HG03460 (cell line): ENCODE data around the gene RTL9.

Experiments used
- ATAC-seq: cut with Tn5 transposase; IDR thresholded peaks from one replicate; pipeline ENCODE4 v1.9.1; 2021; ENCODE audit not compliant: unreplicated experiment

Gene RTL9

GRCh38 chrX:110341189-110342035, 17.2 kb upstream of the RTL9 start:
- no peak for ATAC-seq

DNA sequence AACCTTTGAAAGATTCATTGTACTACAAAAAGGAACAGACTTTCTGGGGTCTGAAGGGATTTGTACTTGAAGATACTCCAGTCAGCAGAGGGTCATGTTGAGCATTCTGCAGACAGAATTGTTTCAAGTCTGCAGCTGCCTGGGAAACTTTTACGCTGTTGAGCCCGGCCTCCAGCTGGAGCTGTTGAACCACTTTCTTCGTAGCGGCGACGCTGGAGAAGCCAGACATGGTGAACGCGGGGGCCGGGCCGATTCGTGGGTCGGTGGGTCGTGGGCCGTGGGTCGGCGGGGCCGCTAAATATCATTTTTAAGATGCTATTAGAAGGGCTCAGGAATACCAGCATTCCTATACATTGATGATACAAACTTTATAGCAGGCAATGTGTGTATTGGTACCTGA, 12.0 kb upstream of the RTL9 start:
- no peak for ATAC-seq

- ATAC-seq: no peak
Observed at GRCh38 chrX:110359273-110359672, 625 bp downstream of the RTL9 start.

DNA sequence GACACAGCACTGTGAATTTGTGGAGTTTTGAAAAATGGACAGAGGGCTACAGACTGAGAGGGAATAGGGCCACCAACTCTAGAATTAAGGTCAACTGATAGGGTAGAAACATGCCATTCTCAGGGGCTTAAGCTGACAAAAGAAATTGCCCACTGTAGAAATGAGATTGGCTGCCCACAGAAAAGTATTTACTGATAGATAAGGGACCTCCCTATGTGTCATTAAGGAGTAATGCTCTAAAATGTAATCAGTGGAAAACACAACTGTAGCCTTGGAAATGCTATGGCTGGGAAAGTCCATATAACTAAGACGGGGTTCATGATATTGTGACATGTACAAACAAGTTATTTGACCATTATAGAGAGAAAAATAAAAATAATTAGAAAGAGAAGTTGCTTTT, 4.6 kb downstream of the RTL9 start:
- ATAC-seq: no peak

DNA sequence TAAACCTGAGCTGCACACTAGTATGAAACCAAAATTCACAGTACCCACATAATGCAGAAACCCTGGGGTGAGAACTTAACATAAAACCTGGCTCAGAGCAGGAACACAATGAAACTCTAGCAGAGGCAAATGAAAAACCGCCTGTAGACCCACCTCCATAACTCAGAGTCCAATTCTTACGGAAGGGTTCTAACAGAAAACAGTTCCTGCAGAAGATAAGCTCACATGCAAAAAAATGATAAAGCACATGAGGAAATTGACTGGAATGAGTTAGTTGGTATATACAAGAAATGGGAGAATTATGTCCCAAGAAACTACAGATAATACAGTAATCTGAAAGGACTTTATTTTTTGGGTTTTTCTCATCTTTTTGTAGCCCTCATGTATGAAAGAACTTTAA, 14.7 kb downstream of the RTL9 start:
- no peak for ATAC-seq

DNA sequence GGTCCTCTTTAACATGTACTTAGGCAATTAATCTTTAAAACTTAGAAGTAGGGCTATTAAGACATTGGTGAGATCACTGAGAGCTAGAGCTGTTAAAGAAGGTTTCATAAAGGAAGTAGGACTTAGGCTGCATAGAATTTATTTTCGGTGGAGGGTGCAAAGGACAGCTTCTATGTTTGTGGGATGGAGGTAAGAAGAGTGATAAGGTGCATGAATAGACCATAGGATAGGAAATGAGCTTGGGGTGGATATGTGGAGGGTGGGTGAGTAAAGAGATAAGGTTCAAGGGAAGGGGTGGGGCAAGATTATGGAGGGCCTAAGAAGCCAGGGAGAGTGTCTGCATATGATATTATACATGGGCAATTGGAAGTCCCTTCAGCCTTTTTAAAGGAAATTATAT, 15.9 kb downstream of the RTL9 start:
- no peak for ATAC-seq

GRCh38 chrX:110381216-110381615, 22.6 kb downstream of the RTL9 start:
- no peak for ATAC-seq

DNA sequence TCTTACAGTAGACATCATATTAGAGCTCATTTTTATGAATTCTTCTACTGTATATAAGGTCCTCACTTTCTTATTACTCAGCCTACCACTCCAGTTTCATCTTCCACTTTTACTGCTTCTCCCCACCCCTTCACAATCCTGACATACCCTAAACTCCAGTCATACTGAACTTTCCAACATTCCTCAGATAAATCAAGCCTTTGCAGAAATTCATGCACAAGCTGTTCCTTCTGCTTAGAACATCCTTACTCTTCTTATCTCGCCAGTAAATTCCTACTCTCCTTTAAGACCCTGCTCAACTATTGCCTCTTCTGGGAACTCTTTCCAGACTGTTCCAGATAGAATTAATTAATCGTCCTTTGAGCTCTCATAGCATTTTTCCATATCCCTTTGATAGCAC, 24.8 kb downstream of the RTL9 start:
- ATAC-seq: no peak

- no peak for ATAC-seq
Observed at GRCh38 chrX:110384490-110384889, 25.8 kb downstream of the RTL9 start.

DNA sequence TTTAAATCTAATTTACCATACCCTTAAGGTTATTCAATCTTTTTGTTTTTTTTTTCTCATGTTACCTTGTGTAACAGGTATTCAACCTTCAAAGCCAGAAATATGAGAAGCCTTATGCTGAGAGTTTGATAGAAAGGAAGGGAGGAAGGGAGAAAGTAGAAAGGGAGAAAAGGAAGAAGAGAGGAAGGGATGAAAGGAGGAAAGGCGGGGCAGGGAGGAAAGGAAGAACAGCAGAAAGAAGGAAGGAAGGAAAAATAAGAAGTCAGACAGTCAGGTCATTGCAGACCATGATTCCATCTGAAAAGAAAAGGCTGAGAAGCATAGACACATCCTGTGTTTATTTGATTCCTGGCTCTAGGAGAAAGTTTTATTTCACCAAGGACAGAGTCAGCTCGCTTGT, 30.9 kb downstream of the RTL9 start:
- no peak for ATAC-seq

DNA sequence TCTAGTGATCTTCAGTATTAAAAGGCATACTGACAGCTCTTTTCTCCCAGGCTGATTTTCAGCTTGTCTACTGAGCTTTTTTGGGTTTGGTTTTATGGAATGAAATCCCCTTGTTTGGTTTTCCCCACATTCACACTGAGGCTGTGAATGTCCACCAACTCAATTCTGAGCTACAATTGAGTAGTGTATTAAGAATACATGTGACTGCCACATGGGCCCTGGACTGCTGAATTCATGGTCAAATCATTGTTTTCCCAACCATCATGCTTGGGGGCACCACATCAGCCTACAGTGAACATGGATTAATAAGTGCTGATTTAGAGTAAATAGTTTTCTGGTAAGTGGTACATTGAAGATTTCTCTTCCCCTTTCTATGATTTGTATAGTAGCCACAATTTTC, 32.4 kb downstream of the RTL9 start:
- no peak for ATAC-seq

DNA sequence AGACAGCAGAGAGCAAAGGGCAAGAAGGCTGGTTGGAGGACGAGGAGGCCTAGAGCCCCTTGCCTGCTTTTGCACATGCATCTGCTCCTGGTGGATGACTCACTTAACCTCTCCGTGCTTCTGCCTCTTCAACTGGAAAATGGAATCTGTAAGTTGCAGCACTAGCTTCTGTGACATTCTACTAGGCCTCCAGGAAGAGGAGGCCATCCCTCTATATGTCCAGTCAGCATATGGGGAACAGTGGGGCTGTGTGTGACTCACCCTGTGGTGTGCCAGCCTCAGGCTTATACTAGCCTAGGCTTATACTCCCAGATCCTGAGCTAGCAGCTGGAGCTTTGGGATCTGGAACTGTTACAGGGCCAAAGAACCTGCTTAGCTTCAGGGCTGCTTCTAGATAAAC, 36.0 kb downstream of the RTL9 start:
- no peak for ATAC-seq

- no peak for ATAC-seq
Observed at GRCh38 chrX:110395877-110396276, 37.2 kb downstream of the RTL9 start.

- ATAC-seq: no peak
Observed at GRCh38 chrX:110396735-110397134, 38.1 kb downstream of the RTL9 start.

DNA sequence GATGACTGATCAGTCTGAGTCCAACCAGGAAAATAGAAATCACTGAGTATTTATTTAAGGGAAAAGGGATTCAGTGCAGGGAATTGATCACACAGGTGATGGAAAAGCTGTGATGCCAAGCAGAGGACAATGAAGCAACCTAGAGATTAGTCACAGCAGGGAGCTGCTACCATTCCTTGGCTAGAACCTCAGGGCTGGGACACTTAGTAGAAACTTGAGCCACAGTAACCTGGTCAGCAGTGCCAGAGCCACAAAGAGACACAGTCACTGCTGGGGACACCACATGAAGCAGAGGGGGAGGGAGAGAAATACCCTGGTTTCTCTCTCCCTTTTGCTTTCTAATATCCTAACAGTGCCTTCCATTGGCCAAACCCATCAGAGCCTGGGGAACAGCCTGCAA, 38.7 kb downstream of the RTL9 start:
- ATAC-seq: no peak

DNA sequence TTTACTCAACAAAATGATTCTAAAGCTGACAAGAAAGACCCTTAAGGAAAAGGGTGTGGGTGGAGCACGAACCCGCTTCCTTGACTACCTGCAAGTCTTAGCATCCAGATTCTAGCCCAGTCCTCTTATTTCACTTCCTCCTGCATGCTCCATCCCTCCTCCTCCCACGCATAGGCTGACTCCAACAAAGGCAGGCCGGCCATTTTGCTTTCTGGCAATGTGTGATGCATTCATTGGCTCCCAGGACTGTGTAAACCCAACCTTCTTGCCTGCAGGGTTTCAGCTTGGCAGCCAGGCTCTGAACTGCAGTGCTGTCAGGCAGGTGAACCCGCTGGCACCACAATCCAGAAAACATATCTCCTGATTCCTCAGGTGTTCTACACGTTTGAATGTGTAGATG, 39.3 kb downstream of the RTL9 start:
- no peak for ATAC-seq

DNA sequence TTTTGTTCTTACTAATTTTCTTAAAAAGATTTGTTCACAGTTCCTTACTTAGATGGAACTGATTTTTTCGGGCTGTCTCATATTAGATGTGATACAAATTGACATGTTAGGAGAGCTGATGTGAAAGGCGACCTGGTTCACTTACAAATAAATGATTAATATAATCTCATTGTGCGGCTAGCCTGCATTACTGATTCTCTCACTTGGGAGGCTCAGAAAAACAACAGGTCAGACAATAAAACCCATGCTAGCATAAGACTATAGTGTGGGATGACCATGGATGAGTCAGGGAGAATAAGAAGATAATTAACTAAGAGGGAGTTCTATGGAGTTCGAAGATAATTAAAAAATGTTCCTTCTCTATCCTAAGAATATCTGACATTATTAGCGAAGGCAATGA, 40.8 kb downstream of the RTL9 start:
- no peak for ATAC-seq

GRCh38 chrX:110399966-110400365, 41.3 kb downstream of the RTL9 start:
- ATAC-seq: no peak

GRCh38 chrX:110401135-110401534, 42.5 kb downstream of the RTL9 start:
- no peak for ATAC-seq

- no peak for ATAC-seq
Observed at GRCh38 chrX:110402091-110402849, 43.6 kb downstream of the RTL9 start.

DNA sequence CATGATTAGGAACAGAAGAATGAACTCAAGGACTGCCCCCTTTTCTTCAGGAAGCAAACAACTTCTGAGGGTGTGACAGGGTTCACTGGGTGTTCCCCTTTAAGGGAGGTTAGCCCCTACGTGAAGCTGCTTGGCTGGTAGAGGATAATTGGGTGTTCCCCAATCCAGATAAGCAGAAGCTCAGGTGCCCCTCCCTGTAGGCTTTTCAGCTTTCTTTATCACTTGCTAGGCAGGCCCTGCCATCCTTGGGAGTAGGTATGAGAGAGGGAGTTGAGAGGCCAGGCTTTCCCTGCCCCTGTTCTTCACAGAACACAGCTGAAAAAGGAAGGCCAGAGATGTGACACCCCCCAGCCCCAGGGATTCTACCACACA, 44.2 kb downstream of the RTL9 start:
- no peak for ATAC-seq

DNA sequence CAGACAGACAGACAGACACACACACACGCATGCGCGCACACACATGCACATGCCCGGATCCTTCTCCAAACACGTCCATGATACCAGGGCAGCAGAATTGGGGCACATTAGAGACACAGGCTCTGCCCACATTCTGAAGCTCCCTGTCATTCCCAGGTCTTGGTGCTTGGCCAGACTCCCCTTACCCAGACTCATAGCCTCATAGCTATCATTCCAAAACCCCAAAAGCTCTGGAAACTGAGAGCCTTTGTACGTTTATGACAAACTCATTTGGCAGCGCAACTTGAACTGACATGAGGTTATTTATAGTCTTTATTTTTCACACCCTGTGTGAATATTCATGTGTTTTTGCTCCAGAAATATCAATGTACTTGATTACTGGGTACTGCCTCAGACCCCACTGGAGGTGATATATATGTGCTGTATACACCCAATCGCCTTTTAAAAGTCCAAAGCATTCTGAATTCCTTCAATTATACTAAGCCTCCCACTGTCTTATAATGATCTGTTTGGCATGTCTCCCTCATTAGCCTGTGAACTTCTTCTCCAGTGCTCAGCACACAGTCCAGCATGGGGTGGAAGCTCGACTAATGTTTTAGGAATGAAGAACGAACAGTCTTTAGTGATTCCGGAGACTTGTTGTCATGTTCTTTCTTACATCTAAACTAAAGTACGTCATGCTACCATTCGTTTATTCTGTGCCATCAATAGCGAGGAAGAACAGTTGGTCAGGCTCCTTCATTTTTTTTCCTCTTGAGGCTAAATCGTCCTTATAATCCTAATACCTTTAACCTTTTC, 45.0 kb downstream of the RTL9 start:
- no peak for ATAC-seq
